Measurements from ENCODE around the gene RTBDN. TPM values are rescaled to one million over a fixed set of nuclear protein-coding genes. Genes with fewer than 3 reads are reported as not detected.
A peak's percentile ranks its signal among the peaks of the same experiment; 100 is the strongest.

The RTBDN gene
- total RNA-seq, 6 experiments from 2014 or later: not detected

DNA sequence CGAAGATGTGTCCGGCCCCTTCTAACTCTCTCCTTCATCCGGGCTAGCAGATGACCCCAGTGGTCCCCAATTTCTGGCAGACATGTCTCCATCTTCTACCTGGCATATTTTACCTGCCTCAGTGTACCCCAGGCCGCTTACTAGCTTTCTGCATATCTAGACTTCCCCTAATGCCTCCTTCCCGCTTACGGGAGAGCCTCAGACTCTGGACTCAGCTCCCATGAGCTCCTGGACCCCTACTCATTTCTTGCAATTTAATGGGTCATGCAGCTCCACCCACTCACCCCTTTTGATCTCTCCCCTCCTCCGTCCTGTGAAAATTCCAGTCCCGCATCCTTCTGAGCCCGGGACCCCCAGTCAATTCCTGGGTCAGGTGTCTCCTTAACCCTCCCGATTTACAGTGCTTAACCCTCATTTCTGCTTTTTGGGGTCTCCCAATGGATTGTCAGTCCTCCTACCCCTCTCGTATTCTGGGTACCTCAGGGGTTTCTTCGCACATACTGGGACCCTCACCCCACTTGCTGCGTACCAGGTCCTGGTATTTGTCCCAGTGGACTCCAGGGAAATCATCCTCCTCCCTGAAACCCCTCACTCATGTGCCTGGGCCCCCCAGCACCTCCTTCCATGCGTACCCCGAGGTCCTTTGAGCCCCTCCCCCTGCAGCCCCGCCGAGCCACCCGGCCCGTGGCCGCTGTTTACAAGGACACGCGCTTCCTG is 43.6 kb downstream of the RTBDN start:
- Histone ChIP-seq H3K4me1 (peaks cover 0 to 34% (median 17%) of the 10 kb centered on the region in 4 donors), H3K27ac (peak overlapping the region; percentile 96 to 100 (median 99)), H3K36me3 (no peaks in the 10 kb centered on the region), H3K9me3 (no peaks in the 10 kb centered on the region), H3K4me3 (peak overlapping the region; percentile 48 to 90 (median 81)), H3K27me3 (no peaks in the 10 kb centered on the region)
- DNase-seq: peak in 1 of 3 donors; percentile 53
- intact Hi-C loops (cut with DNase I): no loop called here
- WGBS (ENCODE audit: insufficient coverage, low coverage, low lambda C conversion rate, missing lambda C conversion rate): under 1% methylated on average over 12 of the region's 22 CpGs
- ATAC-seq: no peak
- TF ChIP-seq CTCF (IDR thresholded peaks at IDR 0.05) (no peak), POLR2A (IDR thresholded peaks at IDR 0.05) (no peak)

DNA sequence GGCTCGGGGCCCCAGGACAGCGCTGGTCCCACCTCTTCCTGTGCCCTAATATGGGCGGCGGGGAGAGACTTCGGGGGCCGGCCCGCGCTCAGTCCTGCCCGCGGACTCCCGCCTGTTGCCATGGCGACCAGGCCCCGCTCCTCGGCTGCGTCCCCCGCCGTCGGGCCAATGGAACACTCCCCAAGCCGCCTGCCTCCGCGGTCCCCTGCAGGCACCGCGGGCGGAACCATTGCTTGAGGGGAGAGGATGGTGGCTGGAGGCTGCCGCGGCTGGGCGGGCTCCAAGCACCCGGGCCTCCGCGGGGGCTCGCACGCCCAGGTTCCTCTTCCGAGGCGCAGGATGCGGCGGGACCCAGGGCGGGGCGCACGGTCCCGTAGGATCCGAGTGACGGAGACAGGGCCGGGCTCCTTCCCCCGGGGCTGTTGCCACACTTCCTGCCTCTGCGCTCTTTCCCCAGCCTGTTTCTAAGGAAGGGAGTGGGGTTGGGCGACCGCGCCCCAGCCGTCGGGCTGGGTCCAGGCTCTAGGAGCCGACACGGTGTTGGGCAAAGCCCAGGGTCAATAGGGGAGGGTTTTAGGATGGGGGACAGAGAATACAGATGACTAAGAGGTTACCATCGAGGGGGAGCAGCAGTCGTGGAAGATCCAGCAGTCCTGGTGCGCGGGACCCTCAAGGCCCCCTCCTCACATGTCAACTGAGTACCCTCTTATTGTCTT is 44.3 kb downstream of the RTBDN start:
- peak; percentile 37 to 65 (median 47) for ATAC-seq
- Histone ChIP-seq H3K4me1 (peaks cover 0 to 34% (median 17%) of the 10 kb centered on the region in 4 donors), H3K36me3 (no peaks in the 10 kb centered on the region), H3K4me3 (peak overlapping the region; percentile 48 to 90 (median 81)), H3K27ac (peak overlapping the region; percentile 96 to 100 (median 99)), H3K9me3 (no peaks in the 10 kb centered on the region), H3K27me3 (no peaks in the 10 kb centered on the region)
- TF ChIP-seq POLR2A (IDR thresholded peaks at IDR 0.05) (peak; percentile 95), CTCF (IDR thresholded peaks at IDR 0.05) (no peak)
- intact Hi-C loops (cut with DNase I): no loop called here
- WGBS (ENCODE audit: insufficient coverage, low coverage, low lambda C conversion rate, missing lambda C conversion rate): 2% methylated on average over 16 of the region's 56 CpGs
- peak; percentile 98 to 99 (median 99) for DNase-seq

GRCh38 chr19:12789098-12789903 is 45.1 kb downstream of the RTBDN start:
- no peaks in the 10 kb centered on the region for H3K36me3 ChIP-seq
- TF ChIP-seq CTCF (IDR thresholded peaks at IDR 0.05): no peak
- peak; percentile 48 for TF ChIP-seq POLR2A (IDR thresholded peaks at IDR 0.05)
- H3K4me3 ChIP-seq: peak overlapping the region; percentile 48 to 90 (median 81)
- no peaks in the 10 kb centered on the region for H3K27me3 ChIP-seq
- peaks cover 0 to 31% (median 15%) of the 10 kb centered on the region in 4 donors for H3K4me1 ChIP-seq
- H3K27ac ChIP-seq: peak overlapping the region; percentile 96 to 100 (median 99)
- intact Hi-C loops (cut with DNase I): no loop called here
- 8% methylated on average over 7 of the region's 46 CpGs for WGBS (ENCODE audit: insufficient coverage, low coverage, low lambda C conversion rate, missing lambda C conversion rate)
- ATAC-seq (peak; percentile 0 to 18 (median 6)), DNase-seq (no peak)
- no peaks in the 10 kb centered on the region for H3K9me3 ChIP-seq

DNA sequence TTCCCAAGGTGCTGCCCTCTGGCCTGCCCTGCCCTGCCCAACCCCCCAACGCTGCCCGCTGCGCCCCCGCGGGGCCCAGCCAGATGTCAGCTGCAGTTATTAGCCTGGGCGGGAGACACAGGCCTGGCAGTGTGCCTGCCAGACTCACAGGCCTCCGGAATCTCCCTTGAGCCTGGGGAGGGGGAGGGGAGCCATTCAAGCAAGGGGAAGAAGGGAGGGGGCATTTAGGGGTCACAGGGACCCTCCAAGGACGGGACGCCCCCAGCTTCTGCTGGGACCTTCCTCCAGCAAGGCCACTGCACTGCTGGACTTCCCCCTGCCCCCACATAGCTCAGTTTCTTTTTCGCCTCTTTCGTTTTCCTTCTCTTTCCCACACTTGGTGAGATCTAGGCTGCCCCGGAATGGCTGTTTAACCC is 45.7 kb downstream of the RTBDN start:
- intact Hi-C loops (cut with DNase I): no loop called here
- H3K27ac ChIP-seq: peak overlapping the region; percentile 96 to 100 (median 99)
- no peaks in the 10 kb centered on the region for H3K36me3 ChIP-seq
- WGBS (ENCODE audit: insufficient coverage, low coverage, low lambda C conversion rate, missing lambda C conversion rate): 1% methylated on average over 10 of the region's 12 CpGs
- H3K4me1 ChIP-seq: peaks cover 1 to 30% (median 13%) of the 10 kb centered on the region in 4 donors
- no peaks in the 10 kb centered on the region for H3K27me3 ChIP-seq
- TF ChIP-seq POLR2A (IDR thresholded peaks at IDR 0.05) (no peak), CTCF (IDR thresholded peaks at IDR 0.05) (no peak)
- DNase-seq (peak in 2 of 3 donors; percentile 88 to 90), ATAC-seq (peak in 2 of 4 donors; percentile 0 to 1)
- no peaks in the 10 kb centered on the region for H3K9me3 ChIP-seq
- peak overlapping the region; percentile 48 to 90 (median 81) for H3K4me3 ChIP-seq
